HG03060 (cell line): Measurements from ENCODE around the gene SLC17A7.
A peak's percentile ranks its signal among the peaks of the same experiment; 100 is the strongest.
"Not testable (repeated sequence)": the region's sequence is repeated elsewhere in the genome, so short reads cannot be mapped to it uniquely, and the experiment has no call there.

Source experiments
- ATAC-seq: cut with Tn5 transposase; IDR thresholded peaks from one replicate; pipeline ENCODE4 v1.9.1; 2021; ENCODE audit warnings: low read depth, moderate number of reproducible peaks; ENCODE audit not compliant: unreplicated experiment

The SLC17A7 gene

GRCh38 chr19:49441210-49441959, at the start of gene SLC17A7:
Gene SLC17A7 (minus strand): TSS chr19:49441527. CDS start chr19:49441379, 148 bp downstream.
- ATAC-seq, result no peak

GRCh38 chr19:49490287-49491029, 49.1 kb upstream of the SLC17A7 start:
- ATAC-seq, result no peak

GRCh38 chr19:49489601-49490167, 48.4 kb upstream of the SLC17A7 start:
- ATAC-seq, result no peak

- ATAC-seq, result no peak
These were observed 47.7 kb upstream of the SLC17A7 start for GRCh38 chr19:49488863-49489537.

- ATAC-seq, result no peak
These were observed 46.9 kb upstream of the SLC17A7 start for GRCh38 chr19:49488046-49488862.

DNA sequence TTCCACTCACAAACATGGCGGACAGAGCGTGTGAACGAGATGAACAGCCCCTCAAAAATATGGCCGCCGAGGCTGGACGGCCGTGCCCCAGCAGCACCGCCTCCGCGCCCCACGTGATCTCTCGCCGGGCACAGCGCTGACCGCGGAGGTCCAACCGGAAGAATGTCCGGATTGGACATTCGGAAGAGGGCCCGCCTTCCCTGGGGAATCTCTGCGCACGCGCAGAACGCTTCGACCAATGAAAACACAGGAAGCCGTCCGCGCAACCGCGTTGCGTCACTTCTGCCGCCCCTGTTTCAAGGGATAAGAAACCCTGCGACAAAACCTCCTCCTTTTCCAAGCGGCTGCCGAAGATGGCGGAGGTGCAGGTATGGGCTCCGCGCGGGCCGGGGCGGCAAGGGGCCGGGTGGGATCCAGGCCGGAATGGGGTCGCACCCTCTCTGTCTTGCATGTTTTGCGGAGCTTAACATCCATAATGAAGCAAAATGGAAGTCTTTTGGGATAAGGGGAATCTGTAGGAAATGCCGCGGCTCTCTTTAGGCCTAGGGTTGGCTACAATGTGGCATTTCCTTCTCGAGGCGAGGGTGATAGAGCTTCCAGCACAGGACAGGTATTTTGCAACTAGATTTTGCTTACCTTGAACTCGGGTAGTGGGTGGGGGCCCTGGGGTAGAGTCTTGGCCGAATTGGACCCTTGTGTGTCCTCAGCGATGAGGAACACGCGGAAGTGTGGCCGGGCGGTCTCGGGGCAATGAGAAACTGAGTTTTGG, 46.1 kb upstream of the SLC17A7 start, which contains the start of gene RPL13A:
TSS of gene RPL13A (plus strand) at position 332 of the 769 bp plus-strand sequence. CDS start at position 354, 22 bp downstream.
- peak; percentile 86 for ATAC-seq

DNA sequence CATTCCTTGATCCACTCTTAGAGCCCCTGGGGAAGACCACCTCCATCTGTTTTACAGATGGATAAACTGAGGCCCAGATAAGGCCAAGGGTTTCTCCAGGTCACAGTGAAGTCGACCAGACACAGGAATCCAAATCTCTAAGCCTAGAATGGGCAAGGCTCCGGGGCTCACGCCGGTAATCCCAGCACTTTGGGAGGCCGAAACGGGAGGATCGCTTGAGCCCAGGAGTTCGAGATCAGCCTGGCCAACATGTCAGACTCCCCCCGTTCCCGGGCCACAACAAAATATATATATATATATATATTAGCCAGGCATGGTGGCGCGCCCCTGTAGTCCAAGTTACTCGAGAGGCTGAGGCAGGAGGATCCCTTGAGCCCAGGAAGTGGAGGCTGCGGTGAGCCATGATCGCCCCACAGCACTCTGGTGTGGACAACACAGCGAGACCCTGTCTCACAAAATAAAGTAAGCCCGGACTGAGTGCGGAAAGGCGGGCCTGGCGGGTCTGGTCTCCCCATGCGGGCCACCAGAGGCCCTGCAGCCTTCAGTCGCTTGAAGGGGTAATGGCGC, 45.5 kb upstream of the SLC17A7 start:
- no peak for ATAC-seq

DNA sequence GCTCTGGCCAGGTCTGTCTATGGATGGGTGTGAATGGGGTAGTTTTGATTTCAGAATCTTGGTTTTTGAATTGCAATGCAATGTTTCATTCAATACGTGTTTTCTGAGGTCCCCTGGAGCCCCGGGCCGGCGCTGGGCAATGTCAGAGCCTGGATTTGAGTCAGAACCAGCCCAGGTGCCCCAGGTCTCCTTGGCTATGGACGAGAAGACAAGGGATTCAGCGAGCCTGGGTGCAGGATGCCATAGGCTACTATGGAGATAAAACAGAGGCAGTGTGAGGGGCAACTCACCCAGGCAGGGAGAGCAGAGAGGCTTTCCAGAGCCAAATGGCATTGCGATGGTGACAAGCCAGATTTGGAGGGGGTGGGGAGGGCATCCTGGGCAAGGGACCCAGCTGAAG, 44.9 kb upstream of the SLC17A7 start:
- no peak for ATAC-seq

DNA sequence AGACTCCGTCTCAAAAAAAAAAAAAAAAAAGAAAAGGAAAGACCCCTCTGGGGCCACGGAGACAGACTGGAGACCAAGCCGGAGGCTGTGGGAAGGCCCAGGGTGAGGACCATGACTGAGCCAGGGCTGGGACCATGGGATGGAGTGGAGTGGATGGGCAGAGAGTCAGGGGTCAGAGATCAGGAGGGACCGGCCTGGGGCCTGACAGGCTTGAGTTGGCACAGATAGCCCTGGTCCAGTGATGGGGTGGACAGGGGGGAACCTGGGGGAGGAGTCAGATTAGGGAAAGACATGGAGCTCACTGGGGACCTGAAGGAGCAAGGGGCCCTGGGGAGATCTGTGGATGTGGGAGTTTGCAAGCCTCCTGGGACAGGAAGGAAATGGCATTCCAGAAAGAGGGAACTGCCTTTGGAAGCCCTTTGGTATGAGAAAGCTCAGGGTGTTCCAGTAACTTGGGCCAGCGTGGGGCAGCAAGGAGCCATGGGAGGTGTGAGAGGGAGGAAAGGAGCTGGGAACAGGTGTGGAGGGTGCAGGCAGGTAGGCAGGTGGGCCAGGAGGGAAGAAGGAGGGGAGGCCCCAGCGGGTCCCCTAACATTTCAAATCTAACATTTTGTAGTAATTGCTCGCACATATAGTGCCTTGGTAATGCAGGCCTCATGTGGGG, 39.8 kb upstream of the SLC17A7 start:
- no peak for ATAC-seq

- ATAC-seq, result no peak
These were observed 38.8 kb upstream of the SLC17A7 start for GRCh38 chr19:49479975-49480628.

- no peak for ATAC-seq
These were observed 34.9 kb upstream of the SLC17A7 start for GRCh38 chr19:49475995-49476880.

- no peak for ATAC-seq
These were observed 34.0 kb upstream of the SLC17A7 start for GRCh38 chr19:49475191-49475917.

DNA sequence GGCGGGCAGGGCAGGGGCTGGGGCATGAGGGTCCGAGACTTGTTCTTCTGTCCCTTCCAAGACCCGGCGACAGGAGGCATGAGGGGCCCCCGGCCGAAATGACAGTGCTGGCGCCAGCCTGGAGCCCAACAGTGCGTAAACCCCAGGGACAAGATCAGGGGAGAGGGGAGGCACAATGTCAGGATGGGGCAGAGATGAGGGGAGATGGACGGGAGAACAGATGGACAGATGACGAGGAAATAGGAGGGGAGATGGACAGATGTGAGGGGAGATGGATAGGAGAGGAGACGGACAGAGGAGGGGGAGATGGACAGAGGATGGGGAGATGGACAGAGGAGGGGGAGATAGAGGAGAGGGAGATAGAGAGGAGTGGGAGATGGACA, 33.2 kb upstream of the SLC17A7 start:
- no peak for ATAC-seq

DNA sequence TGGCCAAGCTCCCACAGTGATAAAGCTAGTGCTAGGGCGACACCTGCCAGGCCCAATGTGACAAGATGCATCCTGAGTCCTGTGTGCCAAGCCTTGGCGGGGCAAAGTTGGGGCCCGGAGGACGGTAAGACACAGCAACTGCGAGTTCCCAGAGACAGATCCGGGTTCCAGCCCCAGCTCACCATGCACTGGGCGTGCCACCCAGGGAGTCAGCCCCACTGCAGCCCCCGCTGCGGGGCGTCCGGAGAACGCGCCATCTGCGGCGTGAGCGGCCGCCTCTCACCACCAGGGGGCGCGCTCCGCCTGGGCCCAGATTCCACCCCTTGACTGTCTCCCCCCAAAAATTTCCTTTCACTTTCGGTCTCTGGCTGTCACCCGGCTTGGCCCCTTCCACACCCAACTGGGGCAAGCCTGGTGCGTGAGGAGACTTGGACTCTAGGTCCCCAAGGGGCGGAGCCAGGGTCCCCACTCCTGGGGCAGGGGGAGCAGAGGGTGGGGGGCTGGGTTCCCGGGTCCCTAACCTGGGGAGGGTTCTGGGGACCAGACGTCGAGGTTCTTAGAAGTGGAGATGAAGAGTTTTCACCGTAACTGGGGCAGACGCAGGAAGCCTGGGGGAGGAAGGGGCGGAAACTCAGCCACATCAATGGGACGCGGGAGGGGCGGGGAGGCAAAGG, 32.7 kb upstream of the SLC17A7 start, which contains the start of gene FLT3LG:
TSS of gene FLT3LG (plus strand) at position 348 of the 674 bp plus-strand sequence. CDS start 425 bp downstream, outside the sequence.
- ATAC-seq, result peak; percentile 39

DNA sequence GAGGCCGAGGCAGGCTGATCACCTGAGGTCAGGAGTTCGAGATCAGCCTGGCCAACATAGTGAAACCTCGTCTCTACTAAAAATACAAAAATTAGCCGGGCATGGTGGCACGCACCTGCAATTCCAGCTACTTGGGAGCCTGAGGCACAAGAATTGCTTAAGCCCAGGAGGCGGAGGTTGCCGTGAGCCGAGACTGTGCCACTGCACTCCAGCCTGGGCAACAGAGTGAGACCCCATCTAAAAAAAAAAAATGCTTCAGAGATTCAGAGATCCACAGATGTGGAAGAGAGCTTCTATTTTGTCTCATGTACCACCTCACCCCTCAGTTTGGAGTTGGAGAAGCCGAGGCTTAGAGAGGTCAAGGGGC, 32.2 kb upstream of the SLC17A7 start:
- not testable (repeated sequence) for ATAC-seq

DNA sequence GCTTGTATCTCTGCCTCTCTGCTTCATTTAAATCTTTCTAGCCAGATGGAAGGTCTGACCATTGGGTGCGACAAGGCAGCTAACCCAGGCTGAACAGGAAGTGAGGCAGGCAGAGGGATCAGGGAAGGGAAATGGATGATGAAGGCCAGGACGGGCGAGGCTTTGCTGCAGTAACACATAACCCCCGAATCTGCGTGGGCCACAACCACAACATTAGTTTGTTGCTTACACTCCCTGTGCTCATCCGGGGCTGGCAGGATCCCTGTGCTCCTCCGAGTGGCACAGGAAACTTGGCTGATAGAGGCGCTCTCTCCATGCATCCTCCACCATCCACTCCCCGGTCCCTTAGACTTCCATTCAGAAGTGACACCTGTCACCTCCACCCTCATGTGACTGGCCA, 31.6 kb upstream of the SLC17A7 start:
- ATAC-seq, result no peak
